ENCODE data around the gene TPH2.

TPH2 gene

DNA sequence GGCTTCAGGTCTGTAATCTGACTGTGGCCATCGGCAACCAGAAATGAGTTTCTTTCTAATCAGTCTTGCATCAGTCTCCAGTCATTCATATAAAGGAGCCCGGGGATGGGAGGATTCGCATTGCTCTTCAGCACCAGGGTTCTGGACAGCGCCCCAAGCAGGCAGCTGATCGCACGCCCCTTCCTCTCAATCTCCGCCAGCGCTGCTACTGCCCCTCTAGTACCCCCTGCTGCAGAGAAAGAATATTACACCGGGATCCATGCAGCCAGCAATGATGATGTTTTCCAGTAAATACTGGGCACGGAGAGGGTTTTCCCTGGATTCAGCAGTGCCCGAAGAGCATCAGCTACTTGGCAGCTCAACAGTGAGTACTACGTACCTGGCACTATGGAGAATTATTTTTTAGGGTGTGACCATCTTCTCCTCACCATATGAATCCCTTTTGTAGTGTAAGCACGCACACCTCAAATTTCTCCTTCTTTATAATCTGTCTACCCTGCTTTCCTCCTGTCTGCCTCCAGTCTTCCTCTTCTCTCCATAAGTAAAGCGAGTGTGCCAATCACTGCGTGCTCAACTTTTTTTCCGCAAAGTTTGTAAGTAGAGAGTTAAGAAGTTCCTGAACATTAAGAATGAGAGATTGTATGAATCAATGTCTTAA is at the start of gene TPH2:
TPH2 (plus strand) TSS at position 118 of the 658 bp plus-strand sequence; CDS start at position 260, 142 bp downstream.
- DNase-seq: peak; percentile 91 to 94

GRCh38 chr12:71890475-71890874 is 48.2 kb upstream of the TPH2 start:
- DNase-seq: no peak

- DNase-seq: no peak
These were observed 46.6 kb upstream of the TPH2 start for GRCh38 chr12:71892059-71892458.

DNA sequence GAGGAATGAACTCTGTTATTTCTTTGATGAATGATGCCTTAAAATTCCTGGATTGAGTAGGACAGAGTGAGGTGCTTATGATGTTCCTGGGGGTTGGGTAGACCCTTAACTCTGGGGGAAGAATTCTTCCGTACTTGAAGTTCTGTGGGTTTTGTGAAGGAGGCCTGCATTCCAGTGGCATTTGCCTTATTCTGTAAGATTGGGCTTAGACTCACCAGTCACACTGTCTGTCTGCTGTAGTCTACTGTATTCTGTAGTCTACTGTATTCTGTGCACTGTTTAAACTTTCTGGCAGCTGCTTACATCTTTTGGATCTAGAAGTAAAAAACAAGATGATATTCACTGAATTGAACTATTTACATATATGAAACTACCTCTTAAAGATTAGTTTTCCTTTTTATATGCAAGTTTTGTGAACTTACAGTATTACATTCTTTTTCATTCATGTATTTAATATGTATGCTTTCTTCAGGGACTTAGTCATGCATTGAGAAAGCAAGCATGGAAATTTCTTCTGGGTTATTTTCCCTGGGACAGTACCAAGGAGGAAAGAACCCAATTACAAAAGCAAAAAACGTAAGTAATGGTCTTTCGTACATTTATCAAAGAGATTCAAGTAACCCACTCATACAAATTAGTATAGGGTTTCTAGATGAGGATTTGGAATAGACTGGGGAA is 42.3 kb upstream of the TPH2 start:
- DNase-seq: no peak

GRCh38 chr12:71900091-71900490 is 38.6 kb upstream of the TPH2 start:
- peak in 1 of 2 experiments; percentile 0 for DNase-seq

DNA sequence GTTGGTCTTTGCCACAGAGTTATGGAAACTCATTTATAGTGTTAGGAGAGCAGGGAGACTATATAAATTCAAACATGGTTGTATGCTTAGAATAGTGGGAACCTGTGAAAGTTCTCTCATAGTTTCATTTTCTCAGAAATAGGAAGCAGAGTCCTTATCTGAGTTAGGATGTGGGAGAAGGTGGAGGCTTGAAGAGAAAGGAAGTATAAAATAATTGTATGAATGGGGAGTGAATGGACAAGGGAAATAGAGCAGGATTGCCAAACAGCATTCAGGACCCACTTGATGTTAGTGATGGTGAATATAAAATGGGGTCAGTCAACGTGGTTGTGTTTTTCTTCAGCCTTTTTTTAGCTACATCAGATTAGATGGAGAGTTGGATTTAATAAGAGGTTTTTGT is 34.0 kb upstream of the TPH2 start:
- DNase-seq: no peak

DNA sequence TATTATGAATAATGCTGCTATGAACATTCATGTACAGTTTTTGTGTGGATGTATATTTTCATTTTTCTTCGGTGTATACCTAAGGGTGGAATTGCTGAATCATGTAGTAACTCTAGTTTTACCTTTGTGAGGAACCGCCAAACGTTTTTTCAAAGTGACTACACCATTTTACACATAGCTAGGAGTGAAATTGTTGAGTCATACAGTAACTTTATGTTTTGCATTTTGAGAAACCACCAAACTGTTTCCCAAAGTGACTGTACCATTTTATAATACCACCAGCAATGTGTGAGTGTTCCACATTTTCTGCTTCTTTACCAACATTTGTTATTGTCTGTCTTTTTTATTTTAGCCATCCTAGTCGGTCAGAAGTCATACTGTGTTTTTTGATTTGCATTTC is 3.1 kb upstream of the TPH2 start:
- DNase-seq: no peak

GRCh38 chr12:71940068-71940467 is 1.4 kb downstream of the TPH2 start:
- DNase-seq: no peak

DNA sequence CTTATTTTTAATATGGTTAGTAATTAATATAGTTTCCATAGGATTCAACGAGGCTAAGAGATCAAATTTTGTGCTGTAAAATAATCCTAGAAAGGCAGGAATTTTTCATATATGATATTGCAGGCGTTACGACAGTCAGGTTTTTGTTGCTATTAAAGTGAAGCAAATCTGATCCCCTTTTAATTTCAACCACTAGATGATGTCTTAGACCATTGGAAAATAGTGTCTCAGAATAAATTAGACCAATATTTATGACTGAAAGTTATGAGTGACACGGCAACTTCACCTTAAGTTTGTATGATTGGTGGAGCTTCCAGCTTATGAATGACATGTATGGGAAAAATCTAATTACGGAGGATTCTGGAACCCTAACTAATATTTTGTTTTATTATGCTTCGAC is 2.5 kb downstream of the TPH2 start:
- DNase-seq: no peak

DNA sequence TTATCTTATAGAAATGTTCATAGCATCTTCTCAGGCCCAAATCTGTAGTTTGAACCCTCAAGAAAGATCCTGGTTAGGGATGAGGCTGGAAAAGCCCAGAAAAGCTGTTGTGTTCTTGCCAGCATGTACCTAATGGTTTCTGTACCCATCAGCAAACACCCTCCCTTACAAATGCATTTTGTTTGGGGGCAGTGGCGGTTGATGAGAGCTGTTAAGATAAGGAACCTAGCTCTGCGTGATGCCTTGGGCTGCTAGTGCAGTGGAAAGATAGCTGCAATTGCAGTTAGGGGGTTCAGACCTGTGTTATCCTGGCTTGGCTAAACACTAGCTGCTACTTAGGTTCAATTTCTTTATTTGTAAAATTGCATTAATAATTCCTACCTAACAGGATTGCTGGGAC is 3.6 kb downstream of the TPH2 start:
- DNase-seq: peak; percentile 12 to 20

DNA sequence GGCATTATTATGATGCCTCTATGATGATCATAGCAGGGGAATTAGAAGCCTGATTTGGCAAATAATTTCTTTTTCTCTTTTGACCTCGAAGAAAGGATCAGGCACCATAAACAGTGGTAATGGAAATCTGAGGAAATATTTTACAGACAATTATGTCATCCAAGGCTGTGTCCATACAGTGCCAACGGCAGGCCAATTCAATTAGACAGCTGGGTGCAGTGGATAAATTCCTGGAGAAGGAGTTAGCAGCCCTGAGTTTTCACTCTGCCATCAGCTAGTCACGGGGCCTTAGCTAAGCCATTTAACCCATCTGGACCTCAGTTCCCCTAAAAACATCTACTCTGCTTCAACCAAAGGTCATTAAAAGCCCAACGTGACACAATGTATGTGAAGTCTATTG is 4.1 kb downstream of the TPH2 start:
- peak in 1 of 2 experiments; percentile 2 for DNase-seq

GRCh38 chr12:71945121-71945520 is 6.5 kb downstream of the TPH2 start:
- DNase-seq: no peak

- DNase-seq: no peak
These were observed 7.2 kb downstream of the TPH2 start for GRCh38 chr12:71945883-71946282.

GRCh38 chr12:71947645-71948105 is 9.0 kb downstream of the TPH2 start:
- DNase-seq: peak; percentile 94 to 98

GRCh38 chr12:71948390-71948789 is 9.7 kb downstream of the TPH2 start:
- DNase-seq: peak in 1 of 2 experiments; percentile 10

DNA sequence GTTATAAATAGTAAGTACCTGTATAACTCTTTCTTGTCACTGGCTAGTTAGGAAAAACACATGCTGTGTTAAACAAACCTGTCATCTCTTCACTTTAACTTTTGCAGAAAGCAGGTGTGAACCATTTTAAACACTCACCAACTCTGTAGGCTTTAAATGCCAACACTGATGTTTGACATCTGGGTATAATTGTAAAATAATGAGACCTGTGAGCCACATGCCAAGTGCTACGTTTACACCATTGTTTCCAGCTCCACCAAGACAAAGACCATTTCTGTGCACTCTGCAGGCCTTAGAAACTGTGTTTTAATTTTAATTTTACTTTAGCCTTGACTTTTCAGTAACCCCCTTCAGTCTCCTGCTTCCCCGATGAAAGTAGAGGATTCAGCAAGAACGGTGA is 11.0 kb downstream of the TPH2 start:
- no peak for DNase-seq

- DNase-seq: no peak
These were observed 11.8 kb downstream of the TPH2 start for GRCh38 chr12:71950404-71950803.

GRCh38 chr12:71950819-71951218 is 12.2 kb downstream of the TPH2 start:
- no peak for DNase-seq

GRCh38 chr12:71954083-71954778 is 15.6 kb downstream of the TPH2 start:
- no peak for DNase-seq

- no peak for DNase-seq
These were observed 16.2 kb downstream of the TPH2 start for GRCh38 chr12:71954861-71955260.

GRCh38 chr12:71955970-71956369 is 17.3 kb downstream of the TPH2 start:
- no peak for DNase-seq

- DNase-seq: no peak
These were observed 19.4 kb downstream of the TPH2 start for GRCh38 chr12:71958056-71958455.

- no peak for DNase-seq
These were observed 19.8 kb downstream of the TPH2 start for GRCh38 chr12:71958457-71958856.

DNA sequence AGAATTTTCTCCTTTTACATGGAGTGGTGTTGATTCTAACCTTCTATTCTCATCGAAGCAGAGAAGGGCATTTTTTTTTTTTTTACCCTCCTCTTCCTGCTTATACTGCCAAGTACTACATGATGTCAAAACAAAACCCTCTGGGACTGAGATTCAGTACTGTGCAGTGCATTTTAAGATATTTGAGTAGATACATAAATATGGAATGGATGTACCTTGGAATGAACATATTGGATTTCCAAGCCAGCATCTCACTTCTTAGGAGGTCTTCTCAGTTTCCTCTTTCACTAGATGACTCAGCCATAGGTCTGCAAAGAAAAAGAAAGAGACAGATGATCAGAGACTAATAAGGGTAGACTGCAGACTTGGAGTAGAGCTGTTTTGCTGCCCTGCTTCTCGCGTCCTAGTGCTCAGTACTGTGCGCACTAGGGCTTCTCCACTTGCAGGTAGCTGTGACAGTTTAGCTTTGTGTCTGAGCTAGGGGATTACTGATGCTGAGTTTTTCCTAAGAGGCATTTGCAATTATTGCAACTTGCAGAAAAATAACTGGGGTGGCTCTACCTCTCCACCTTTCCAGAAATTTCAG is 20.4 kb downstream of the TPH2 start:
- DNase-seq: no peak
